ENCODE measurements around the gene PRICKLE4. TPM values are rescaled to one million over a fixed set of nuclear protein-coding genes. Genes with fewer than 3 reads are reported as not detected.

The PRICKLE4 gene
- total RNA-seq, 1 experiment from 2014 or later, result 1.6 TPM

- POLR2A ChIA-PET, result interaction anchor here (0.6 kb wide), 3 partner anchors 109 to 265 kb away, joined by 6 to 11 read pairs (median 10); no protein-coding TSS in a partner anchor
- DNase-seq (ENCODE audit: low read depth, low spot score) (no peak), ATAC-seq (no peak)
- Histone ChIP-seq H3K4me3 (ENCODE audit: low read depth in 2 of 2, low read length in 2 of 2) (no peak overlapping the region), H3K27ac (ENCODE audit: low read length) (no peak overlapping the region), H3K4me1 (ENCODE audit: control insufficient read depth, insufficient read depth, low read length) (peaks cover 4% of the 10 kb centered on the region; the same call in 1 of the 2 replicates), H3K27me3 (ENCODE audit: control insufficient read depth, insufficient read depth, low read length) (no peaks in the 10 kb centered on the region), H3K36me3 (ENCODE audit: control insufficient read depth, insufficient read depth, low read length) (peaks cover 20% of the 10 kb centered on the region), H3K9me3 (ENCODE audit: control insufficient read depth, insufficient read depth, low read depth, low read length) (no peaks in the 10 kb centered on the region)
- CTCF ChIA-PET, result no interaction called here
- BruUV-seq (replicated peaks), result no TSS peak
- TF ChIP-seq REST (IDR thresholded peaks at IDR 0.05; ENCODE audit: insufficient read depth in 1 of 2, low read depth in 2 of 2, low read length in 1 of 2) (no peak), SIN3A (IDR thresholded peaks at IDR 0.05; ENCODE audit: borderline replicate concordance, insufficient read depth, low read depth, low read length) (no peak), CTCF (IDR thresholded peaks at IDR 0.05) (no peak), POLR2AphosphoS5 (IDR thresholded peaks at IDR 0.05; ENCODE audit: low read depth, low read length) (no peak), TCF7L2 (IDR thresholded peaks at IDR 0.05; ENCODE audit: low read depth, low read length) (no peak)
- in situ Hi-C loops (cut with HindIII; ENCODE audit: low pct_unique_long_range_greater_than_20kb, low sequenced_read_pairs) (no loop called here), intact Hi-C loops (cut with micrococcal nuclease; ENCODE audit: unreplicated experiment) (no loop called here)
These were observed 10.7 kb downstream of the PRICKLE4 start for GRCh38 chr6:41791305-41791704.

GRCh38 chr6:41791984-41792383, 11.4 kb downstream of the PRICKLE4 start:
- Histone ChIP-seq H3K27me3 (ENCODE audit: control insufficient read depth, insufficient read depth, low read length) (no peaks in the 10 kb centered on the region), H3K4me1 (ENCODE audit: control insufficient read depth, insufficient read depth, low read length) (peaks cover 4% of the 10 kb centered on the region; the same call in 1 of the 2 replicates), H3K4me3 (ENCODE audit: low read depth in 2 of 2, low read length in 2 of 2) (no peak overlapping the region), H3K27ac (ENCODE audit: low read length) (no peak overlapping the region), H3K9me3 (ENCODE audit: control insufficient read depth, insufficient read depth, low read depth, low read length) (no peaks in the 10 kb centered on the region), H3K36me3 (ENCODE audit: control insufficient read depth, insufficient read depth, low read length) (peaks cover 20% of the 10 kb centered on the region)
- intact Hi-C loops (cut with micrococcal nuclease; ENCODE audit: unreplicated experiment), result no loop called here
- CTCF ChIA-PET, result no interaction called here
- TF ChIP-seq POLR2AphosphoS5 (IDR thresholded peaks at IDR 0.05; ENCODE audit: low read depth, low read length) (0 out of 2 replicates have a peak, but pooled peaks have one; percentile 7), TCF7L2 (IDR thresholded peaks at IDR 0.05; ENCODE audit: low read depth, low read length) (no peak)
- POLR2A ChIA-PET, result interaction anchor here (0.6 kb wide), 2 partner anchors 261 to 266 kb away, joined by 10 to 11 read pairs; no protein-coding TSS in a partner anchor
- BruUV-seq (replicated peaks), result no TSS peak
- ATAC-seq (no peak), DNase-seq (ENCODE audit: low read depth, low spot score) (no peak)
- in situ Hi-C loops (cut with HindIII; ENCODE audit: low pct_unique_long_range_greater_than_20kb, low sequenced_read_pairs), result no loop called here

GRCh38 chr6:41796474-41796873, 15.9 kb downstream of the PRICKLE4 start:
- TF ChIP-seq POLR2AphosphoS5 (IDR thresholded peaks at IDR 0.05; ENCODE audit: low read depth, low read length), result no peak
- TF ChIP-seq CTCF (IDR thresholded peaks at IDR 0.05), result no peak
- TF ChIP-seq SIN3A (IDR thresholded peaks at IDR 0.05; ENCODE audit: borderline replicate concordance, insufficient read depth, low read depth, low read length), result no peak
- TF ChIP-seq REST (IDR thresholded peaks at IDR 0.05; ENCODE audit: insufficient read depth in 1 of 2, low read depth in 2 of 2, low read length in 1 of 2), result no peak
- no peak for TF ChIP-seq TCF7L2 (IDR thresholded peaks at IDR 0.05; ENCODE audit: low read depth, low read length)
- H3K27me3 ChIP-seq (ENCODE audit: control insufficient read depth, insufficient read depth, low read length), result no peaks in the 10 kb centered on the region
- no peaks in the 10 kb centered on the region for H3K9me3 ChIP-seq (ENCODE audit: control insufficient read depth, insufficient read depth, low read depth, low read length)
- no peaks in the 10 kb centered on the region for H3K4me1 ChIP-seq (ENCODE audit: control insufficient read depth, insufficient read depth, low read length)
- in situ Hi-C loops (cut with HindIII; ENCODE audit: low pct_unique_long_range_greater_than_20kb, low sequenced_read_pairs) (no loop called here), intact Hi-C loops (cut with micrococcal nuclease; ENCODE audit: unreplicated experiment) (no loop called here)
- H3K27ac ChIP-seq (ENCODE audit: low read length), result no peak overlapping the region
- DNase-seq (ENCODE audit: low read depth, low spot score) (no peak), ATAC-seq (no peak)
- CTCF ChIA-PET, result no interaction called here
- no peak overlapping the region for H3K4me3 ChIP-seq (ENCODE audit: low read depth in 2 of 2, low read length in 2 of 2)
- BruUV-seq (replicated peaks), result no TSS peak
- peaks cover 4% of the 10 kb centered on the region for H3K36me3 ChIP-seq (ENCODE audit: control insufficient read depth, insufficient read depth, low read length)
- POLR2A ChIA-PET, result no interaction called here

All from Panc1 (cell line).